GM06990 (cell line): Measurements from ENCODE around the gene NCS1.

ENCODE experiments used
- DNase-seq: peaks from one replicate; pipeline ENCODE4 v3.0.0-alpha.2; 2011; ENCODE audit not compliant: insufficient read length; ENCODE audit errors: extremely low read depth
- H3K27me3 ChIP-seq: replicated peaks from 2 replicates; pipeline ENCODE4 v1.6.0; 2011; ENCODE audit warnings: low read length; ENCODE audit not compliant: control insufficient read depth, insufficient read depth
- H3K36me3 ChIP-seq: 2 replicates; pipeline ENCODE4 v1.5.1; 2011; ENCODE audit warnings: low read length; ENCODE audit not compliant: control insufficient read depth, insufficient read depth
- H3K4me3 ChIP-seq: replicated peaks from 2 replicates; pipeline ENCODE4 v1.5.1; 2011; ENCODE audit warnings: low read depth, mild to moderate bottlenecking, control low read depth, low read length
- CTCF ChIP-seq: IDR thresholded peaks from 2 replicates; pipeline ENCODE4 v1.5.1; 2011; ENCODE audit warnings: low read length, control low read depth, mild to moderate bottlenecking, inconsistent platforms; ENCODE audit not compliant: insufficient read depth, poor library complexity, severe bottlenecking

Gene NCS1

GRCh38 chr9:130260816-130261765, 88.9 kb downstream of the NCS1 start:
- TF ChIP-seq CTCF: no peak
- Histone ChIP-seq H3K27me3 (peaks cover 1% of the 10 kb centered on the region), H3K4me3 (no peak overlapping the region), H3K36me3 (no peaks in the 10 kb centered on the region)
- no peak for DNase-seq

- H3K4me3 ChIP-seq: no peak overlapping the region
- TF ChIP-seq CTCF: no peak
- peaks cover 1% of the 10 kb centered on the region for H3K27me3 ChIP-seq
- no peaks in the 10 kb centered on the region for H3K36me3 ChIP-seq
- no peak for DNase-seq
Observed at GRCh38 chr9:130262061-130262745, 90.0 kb downstream of the NCS1 start.

GRCh38 chr9:130262771-130263170, 90.6 kb downstream of the NCS1 start:
- H3K27me3 ChIP-seq: peaks cover 1% of the 10 kb centered on the region
- no peaks in the 10 kb centered on the region for H3K36me3 ChIP-seq
- H3K4me3 ChIP-seq: no peak overlapping the region
- no peak for TF ChIP-seq CTCF
- DNase-seq: no peak

- H3K27me3 ChIP-seq: peaks cover 1% of the 10 kb centered on the region
- H3K4me3 ChIP-seq: no peak overlapping the region
- DNase-seq: no peak
- H3K36me3 ChIP-seq: no peaks in the 10 kb centered on the region
- TF ChIP-seq CTCF: no peak
Observed at GRCh38 chr9:130263601-130264413, 91.6 kb downstream of the NCS1 start.

GRCh38 chr9:130264414-130265350, 92.5 kb downstream of the NCS1 start:
- H3K27me3 ChIP-seq: peaks cover 1% of the 10 kb centered on the region

More at GRCh38 chr9:130264414-130265350, 92.5 kb downstream of the NCS1 start:
- Histone ChIP-seq H3K36me3 (no peaks in the 10 kb centered on the region), H3K4me3 (no peak overlapping the region)
- DNase-seq: no peak
- no peak for TF ChIP-seq CTCF
